T-helper 17 cell (primary cell): ENCODE results near the gene SPAG16. TPM values are rescaled to one million over a fixed set of nuclear protein-coding genes. Genes with fewer than 3 reads are reported as not detected.

Experiments
- ATAC-seq: fragments of 150-1000 bp; cut with Tn5 transposase; 2 replicates; pipeline ENCODE4 v1.10.0; 2021; ENCODE audit warnings: mild to moderate bottlenecking, moderate library complexity
- DNase-seq, 3 donors: peaks; one replicate each; pipeline versions ENCODE4 v3.0.0 to v3.0.0-alpha.2; 2020 to 2021
- H3K9me3 ChIP-seq: one replicate; pipeline ENCODE4 v1.7.0; 2013; ENCODE audit warnings: low read length, mild to moderate bottlenecking; ENCODE audit not compliant: control insufficient read depth, poor library complexity, severe bottlenecking
- H3K27ac Mint-ChIP-seq: one replicate; pipeline ENCODE4 v1.8.0; 2022; ENCODE audit warnings: mild to moderate bottlenecking, moderate library complexity, mixed read lengths
- H3K27me3 Mint-ChIP-seq: one replicate; pipeline ENCODE4 v1.8.0; 2022; ENCODE audit warnings: mixed read lengths
- H3K36me3 Mint-ChIP-seq: one replicate; pipeline ENCODE4 v1.8.0; 2022; ENCODE audit warnings: low read depth, mixed read lengths
- H3K4me1 Mint-ChIP-seq: one replicate; pipeline ENCODE4 v1.8.0; 2022; ENCODE audit warnings: mild to moderate bottlenecking, mixed read lengths
- H3K4me3 Mint-ChIP-seq: one replicate; pipeline ENCODE4 v1.8.0; 2022; ENCODE audit warnings: mild to moderate bottlenecking, moderate library complexity, mixed read lengths
- total RNA-seq, 4 donors: library from RNA in 2 of 4; stranded (reverse) in 2 of 4; gene quantifications; one replicate each; pipeline ENCODE4 v1.2.3 and lab custom pipeline; 2022 to 2026

The SPAG16 gene
- total RNA-seq, 2 donors from 2014 or later = 4.1 to 5.1 TPM

DNA sequence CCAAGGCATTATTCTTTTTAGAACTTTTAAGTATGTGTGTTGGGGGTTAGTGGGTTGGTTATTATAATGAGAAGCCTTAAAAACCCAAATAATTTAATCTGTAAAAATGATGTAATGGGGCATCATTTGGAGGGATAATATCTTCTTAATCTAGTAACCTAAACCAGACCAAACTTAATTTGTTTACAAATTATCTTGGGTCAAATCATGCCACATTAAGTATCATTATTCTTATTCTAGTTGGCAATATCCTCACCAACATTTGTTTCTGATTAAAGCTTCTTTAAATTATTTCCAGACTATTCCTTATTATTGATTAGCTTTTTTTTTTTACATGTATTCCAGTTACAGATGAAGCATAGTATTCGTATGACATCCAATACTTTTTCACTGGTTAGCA is 1041.1 kb downstream of the SPAG16 start:
- ATAC-seq (no peak), DNase-seq (no peak)
- no peak overlapping the region for H3K4me3 Mint-ChIP-seq
- H3K27ac Mint-ChIP-seq = no peak overlapping the region
- H3K27me3 Mint-ChIP-seq = no peaks in the 10 kb centered on the region
- no peaks in the 10 kb centered on the region for H3K36me3 Mint-ChIP-seq
- H3K9me3 ChIP-seq = no peaks in the 10 kb centered on the region
- no peaks in the 10 kb centered on the region for H3K4me1 Mint-ChIP-seq

DNA sequence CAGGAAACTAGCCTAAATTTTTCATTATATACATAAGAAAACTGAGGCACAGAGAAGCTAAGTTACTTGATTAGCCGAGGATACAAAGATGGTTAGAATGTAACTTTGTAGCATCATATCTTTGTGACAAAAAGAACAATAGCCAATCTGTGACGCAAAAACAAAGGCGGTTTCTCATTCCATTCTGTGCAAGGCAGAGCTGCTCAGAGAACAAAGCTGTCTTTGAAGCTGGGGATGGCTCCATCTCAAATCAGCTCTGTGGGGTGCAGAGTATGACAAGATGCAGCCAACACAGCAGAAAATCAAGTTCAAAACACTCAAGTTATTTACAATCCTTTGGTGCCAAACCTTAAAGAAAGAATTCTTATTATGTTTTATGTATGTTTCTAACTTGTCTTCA is 1044.7 kb downstream of the SPAG16 start:
- H3K4me1 Mint-ChIP-seq = no peaks in the 10 kb centered on the region

DNA sequence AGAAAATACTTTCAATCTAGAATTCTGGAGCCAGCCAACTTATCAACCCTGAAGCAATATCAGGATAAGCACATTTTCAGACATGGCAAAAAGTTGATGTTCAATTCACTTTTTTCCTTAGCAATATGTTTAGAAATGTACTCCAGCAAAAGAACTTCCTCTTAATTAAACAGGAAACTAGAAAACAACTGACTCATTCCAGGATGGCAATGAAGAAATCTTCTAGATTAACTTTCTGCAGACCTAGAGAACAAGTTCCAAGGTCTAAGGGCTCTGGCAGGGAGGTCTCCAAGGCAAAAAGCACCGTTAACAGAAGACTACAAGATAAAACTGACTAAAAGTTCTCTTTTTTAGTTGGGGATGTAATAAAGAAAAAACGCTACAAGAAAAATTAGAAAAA is 1057.4 kb downstream of the SPAG16 start:
- Mint-ChIP-seq H3K4me1 (no peaks in the 10 kb centered on the region), H3K4me3 (no peak overlapping the region), H3K27ac (no peak overlapping the region), H3K36me3 (no peaks in the 10 kb centered on the region), H3K27me3 (no peaks in the 10 kb centered on the region)
- DNase-seq (no peak), ATAC-seq (no peak)
- no peaks in the 10 kb centered on the region for H3K9me3 ChIP-seq

More for the DNA sequence above, 1044.7 kb downstream of the SPAG16 start:
- Mint-ChIP-seq H3K27ac (no peak overlapping the region), H3K4me3 (no peak overlapping the region), H3K36me3 (no peaks in the 10 kb centered on the region), H3K27me3 (no peaks in the 10 kb centered on the region)
- DNase-seq (no peak), ATAC-seq (no peak)
- H3K9me3 ChIP-seq = no peaks in the 10 kb centered on the region

DNA sequence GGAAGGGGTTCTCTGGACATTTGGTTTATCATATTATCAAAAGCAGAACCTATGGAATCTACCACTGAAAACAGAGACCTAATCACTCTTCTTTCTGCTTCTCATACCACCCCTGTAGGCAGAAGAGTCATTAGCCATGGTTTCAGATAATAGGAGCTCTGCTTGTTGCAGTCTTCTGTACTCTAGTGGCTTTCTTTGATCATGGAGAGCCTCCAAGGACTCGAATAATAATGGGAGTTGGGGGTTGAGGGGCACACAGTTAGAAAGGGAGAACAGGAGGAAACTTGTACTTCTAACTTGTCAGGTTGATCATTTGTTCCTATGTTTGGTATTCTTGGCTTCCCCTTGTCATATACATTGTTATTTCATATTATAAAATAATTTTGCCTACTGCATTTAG is 1074.2 kb downstream of the SPAG16 start:
- H3K9me3 ChIP-seq = no peaks in the 10 kb centered on the region
- Mint-ChIP-seq H3K4me1 (no peaks in the 10 kb centered on the region), H3K36me3 (no peaks in the 10 kb centered on the region), H3K4me3 (no peak overlapping the region), H3K27ac (no peak overlapping the region), H3K27me3 (no peaks in the 10 kb centered on the region)
- DNase-seq (no peak), ATAC-seq (no peak)

DNA sequence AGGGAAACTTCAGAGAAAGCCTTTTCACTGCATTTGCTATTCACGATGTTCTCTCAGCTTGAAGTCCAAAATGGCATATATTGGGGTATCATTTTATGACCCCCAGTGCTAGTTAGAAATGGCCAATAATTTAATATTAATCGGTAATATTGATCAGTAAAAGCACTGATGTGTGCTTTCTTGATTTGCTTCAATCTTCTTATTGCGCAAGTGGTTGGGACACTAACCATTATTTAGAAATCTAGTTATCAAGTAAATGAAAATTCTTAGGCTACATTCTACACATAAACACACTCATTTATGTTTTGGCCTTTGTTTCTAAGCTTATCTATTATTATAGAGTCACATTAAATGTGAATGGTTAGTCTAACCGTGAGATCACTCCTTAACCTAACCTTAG is 1076.9 kb downstream of the SPAG16 start:
- no peak overlapping the region for H3K27ac Mint-ChIP-seq
- H3K4me3 Mint-ChIP-seq = no peak overlapping the region
- DNase-seq = no peak
- ATAC-seq = no peak
- H3K36me3 Mint-ChIP-seq = no peaks in the 10 kb centered on the region
- H3K4me1 Mint-ChIP-seq = no peaks in the 10 kb centered on the region
- no peaks in the 10 kb centered on the region for H3K9me3 ChIP-seq
- no peaks in the 10 kb centered on the region for H3K27me3 Mint-ChIP-seq

DNA sequence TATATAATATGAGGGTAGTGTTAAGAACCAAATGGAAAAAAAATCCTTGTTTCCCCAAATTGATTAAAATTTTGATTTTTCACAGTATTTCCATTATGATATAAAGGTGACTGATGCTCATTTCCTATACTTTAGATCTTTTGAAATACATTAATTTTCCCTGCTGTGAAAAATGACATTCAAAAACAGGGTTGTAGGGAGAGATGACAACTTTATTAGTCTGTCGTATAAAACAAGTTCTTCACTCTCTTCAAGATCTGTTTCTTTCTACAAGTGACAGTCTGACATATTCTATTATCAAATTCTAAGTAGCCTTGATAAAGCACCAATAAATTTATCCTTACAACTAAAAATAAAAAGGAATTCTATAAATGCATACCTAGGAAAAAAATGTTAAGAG is 1081.3 kb downstream of the SPAG16 start:
- Mint-ChIP-seq H3K4me3 (no peak overlapping the region), H3K4me1 (no peaks in the 10 kb centered on the region), H3K27ac (no peak overlapping the region), H3K27me3 (no peaks in the 10 kb centered on the region), H3K36me3 (no peaks in the 10 kb centered on the region)
- DNase-seq (no peak), ATAC-seq (no peak)
- H3K9me3 ChIP-seq = no peaks in the 10 kb centered on the region

DNA sequence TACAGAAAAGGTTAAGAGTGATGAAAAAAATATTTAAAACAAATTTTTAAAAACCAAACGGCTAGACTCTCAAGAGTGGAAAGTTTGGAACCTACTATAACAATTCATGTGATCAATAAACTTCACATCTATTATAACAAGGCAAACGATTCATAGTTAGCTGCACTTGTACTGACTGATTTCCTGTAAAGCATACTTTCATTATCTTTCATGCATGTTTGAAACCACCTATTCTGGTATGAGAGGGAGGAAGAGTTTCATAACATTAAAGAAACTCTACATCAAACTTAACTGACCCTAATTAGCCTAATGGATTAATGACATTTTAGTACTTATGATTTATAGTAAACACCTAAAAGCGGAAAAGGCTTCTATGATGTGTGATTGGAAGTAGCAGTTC is 1082.9 kb downstream of the SPAG16 start:
- ATAC-seq = no peak
- H3K4me3 Mint-ChIP-seq = no peak overlapping the region
- no peak overlapping the region for H3K27ac Mint-ChIP-seq
- no peaks in the 10 kb centered on the region for H3K9me3 ChIP-seq
- H3K36me3 Mint-ChIP-seq = no peaks in the 10 kb centered on the region
- no peaks in the 10 kb centered on the region for H3K4me1 Mint-ChIP-seq
- H3K27me3 Mint-ChIP-seq = no peaks in the 10 kb centered on the region
- no peak for DNase-seq

DNA sequence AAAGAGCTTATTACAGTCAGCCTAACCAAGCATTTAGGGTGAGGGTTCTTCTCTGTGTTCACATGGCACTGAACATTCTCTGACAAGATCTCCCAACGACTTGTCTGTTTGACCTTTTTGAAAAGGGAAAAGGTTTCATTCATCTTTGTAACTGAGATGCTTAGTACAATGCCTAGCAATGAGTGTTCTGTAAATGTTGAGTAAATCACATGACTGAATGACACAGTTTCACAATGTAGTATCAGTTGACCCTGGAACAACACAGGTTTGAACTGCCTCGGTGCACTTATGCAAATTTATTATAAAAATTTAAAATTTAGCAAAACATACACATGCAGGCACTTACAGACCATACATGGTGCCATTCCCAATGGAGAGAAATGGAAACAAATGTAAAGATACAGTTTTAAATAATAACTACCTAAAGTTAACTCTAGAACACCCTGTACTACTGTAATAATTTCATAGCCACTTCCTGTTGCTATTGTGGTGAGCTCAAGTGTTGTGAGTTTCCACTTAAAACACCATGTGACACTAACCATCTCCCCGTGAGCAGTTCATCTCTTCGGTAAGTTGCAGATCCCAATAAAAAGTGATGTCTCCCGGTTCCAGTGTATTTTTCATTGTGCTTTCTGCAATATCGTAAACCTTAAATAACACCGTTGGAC is 1092.5 kb downstream of the SPAG16 start:
- no peaks in the 10 kb centered on the region for H3K9me3 ChIP-seq
- no peaks in the 10 kb centered on the region for H3K27me3 Mint-ChIP-seq
- no peak overlapping the region for H3K4me3 Mint-ChIP-seq
- DNase-seq (no peak), ATAC-seq (no peak)
- H3K36me3 Mint-ChIP-seq = no peaks in the 10 kb centered on the region
- H3K4me1 Mint-ChIP-seq = no peaks in the 10 kb centered on the region
- H3K27ac Mint-ChIP-seq = no peak overlapping the region

DNA sequence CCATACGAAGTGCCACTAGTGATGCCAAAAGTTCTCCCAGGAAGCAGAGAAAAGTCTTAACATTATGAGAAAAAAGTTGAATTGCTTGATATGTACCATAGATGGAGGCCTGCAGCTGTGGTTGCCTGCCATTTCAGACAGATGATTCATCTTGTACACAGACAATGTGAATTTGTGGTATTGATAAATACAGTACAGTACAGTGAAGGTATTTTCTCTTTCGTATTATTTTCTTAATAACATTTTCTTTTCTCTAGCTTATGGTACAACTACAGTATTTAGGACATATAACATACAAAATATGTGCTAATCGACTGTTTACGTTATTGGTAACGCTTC is 1093.0 kb downstream of the SPAG16 start:
- Mint-ChIP-seq H3K4me3 (no peak overlapping the region), H3K27me3 (no peaks in the 10 kb centered on the region), H3K36me3 (no peaks in the 10 kb centered on the region), H3K27ac (no peak overlapping the region), H3K4me1 (no peaks in the 10 kb centered on the region)
- H3K9me3 ChIP-seq = no peaks in the 10 kb centered on the region
- DNase-seq (no peak), ATAC-seq (no peak)

DNA sequence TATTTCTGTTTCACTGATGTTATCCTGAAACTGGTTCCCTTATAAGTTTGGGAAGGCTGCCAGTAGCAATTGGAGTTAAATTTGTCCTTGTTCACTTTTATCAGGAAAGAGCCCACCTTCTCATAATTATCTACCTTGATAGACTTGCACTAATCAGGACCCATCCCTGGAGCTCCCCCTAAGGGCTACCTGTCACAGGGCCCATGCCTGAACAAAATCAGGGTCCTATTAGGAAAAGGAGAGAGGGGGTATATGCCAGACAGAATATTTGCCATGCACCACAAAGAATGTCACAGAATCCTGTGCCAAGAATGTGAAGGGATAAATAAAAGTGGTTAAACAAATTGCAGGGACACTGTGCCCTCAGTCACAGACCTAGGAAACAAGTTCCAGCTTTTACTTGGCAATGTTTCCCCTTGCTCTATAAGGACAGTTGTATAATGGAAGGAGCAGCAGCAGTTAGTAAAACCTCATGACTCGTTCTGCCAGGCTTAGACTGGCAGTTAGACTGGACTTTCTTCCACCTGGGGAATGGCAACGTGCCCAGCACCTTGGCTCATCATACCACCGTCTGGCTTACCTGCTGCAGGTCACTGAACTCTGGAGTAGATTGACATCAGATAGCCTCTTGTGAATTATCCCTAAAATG is 1094.3 kb downstream of the SPAG16 start:
- ATAC-seq = no peak
- DNase-seq = no peak
- Mint-ChIP-seq H3K27ac (no peak overlapping the region), H3K4me3 (no peak overlapping the region), H3K4me1 (no peaks in the 10 kb centered on the region), H3K27me3 (no peaks in the 10 kb centered on the region), H3K36me3 (no peaks in the 10 kb centered on the region)
- H3K9me3 ChIP-seq = no peaks in the 10 kb centered on the region

DNA sequence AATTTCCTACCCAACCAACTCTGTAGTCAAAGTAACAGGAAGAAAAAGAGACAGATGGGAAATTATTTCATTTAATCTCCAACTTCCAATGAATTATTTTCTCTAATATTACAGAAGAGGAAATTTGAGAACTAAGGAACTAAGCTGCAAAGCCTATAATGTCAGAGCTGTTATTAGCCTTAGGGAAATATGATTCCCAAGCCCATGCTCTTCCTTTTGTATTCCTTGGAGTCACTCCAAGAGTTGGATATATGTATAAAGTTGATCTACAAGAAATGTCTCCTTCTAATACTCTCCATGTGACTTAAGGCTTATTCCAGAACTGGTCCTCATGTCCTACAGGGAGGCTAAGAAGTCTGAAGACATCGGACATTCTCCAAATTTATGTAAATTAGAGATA is 1095.0 kb downstream of the SPAG16 start:
- ATAC-seq (no peak), DNase-seq (no peak)
- H3K36me3 Mint-ChIP-seq = no peaks in the 10 kb centered on the region
- no peaks in the 10 kb centered on the region for H3K4me1 Mint-ChIP-seq
- H3K9me3 ChIP-seq = no peaks in the 10 kb centered on the region
- H3K27me3 Mint-ChIP-seq = no peaks in the 10 kb centered on the region
- no peak overlapping the region for H3K4me3 Mint-ChIP-seq
- no peak overlapping the region for H3K27ac Mint-ChIP-seq

DNA sequence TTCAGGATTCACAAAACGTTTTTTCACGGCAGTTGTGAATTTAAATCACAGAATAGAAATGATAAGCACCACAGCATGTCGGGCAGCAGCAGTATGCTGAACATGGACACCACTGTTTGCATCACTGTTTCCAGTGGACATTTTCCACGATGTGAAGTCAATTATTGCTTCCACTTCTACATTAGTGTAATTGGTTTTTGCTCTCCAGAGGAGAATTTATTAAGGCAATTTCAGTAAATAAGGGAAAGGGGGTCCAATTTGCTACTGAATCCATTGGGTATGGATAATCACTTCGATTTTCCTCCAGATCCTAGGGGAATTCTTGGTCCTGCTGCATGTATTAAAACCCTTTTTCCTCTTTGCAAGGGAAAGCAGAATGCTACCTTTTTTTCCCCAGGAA is 1096.4 kb downstream of the SPAG16 start:
- no peaks in the 10 kb centered on the region for H3K4me1 Mint-ChIP-seq
- H3K9me3 ChIP-seq = no peaks in the 10 kb centered on the region
- DNase-seq (no peak), ATAC-seq (no peak)
- no peak overlapping the region for H3K27ac Mint-ChIP-seq
- H3K4me3 Mint-ChIP-seq = no peak overlapping the region
- no peaks in the 10 kb centered on the region for H3K36me3 Mint-ChIP-seq
- no peaks in the 10 kb centered on the region for H3K27me3 Mint-ChIP-seq

DNA sequence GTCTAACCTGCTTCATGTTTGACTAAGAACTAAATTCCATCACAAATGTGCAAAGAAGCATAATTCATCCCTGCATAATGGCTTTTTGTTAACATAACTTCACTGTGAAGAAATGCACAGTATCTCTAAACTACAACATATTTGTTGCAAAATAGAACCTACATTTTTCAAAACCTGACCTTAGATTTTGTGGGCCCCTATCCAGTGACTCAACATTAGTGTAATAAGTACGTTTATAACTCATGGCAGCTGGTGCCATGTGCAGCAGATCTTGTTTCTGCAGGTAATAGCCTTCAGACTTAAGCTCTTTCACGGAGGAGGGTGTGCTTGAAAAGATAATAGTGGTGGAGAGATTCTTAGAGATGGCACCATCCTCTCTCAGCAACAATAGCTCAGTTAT is 1098.0 kb downstream of the SPAG16 start:
- no peak for DNase-seq
- Mint-ChIP-seq H3K4me3 (no peak overlapping the region), H3K27ac (no peak overlapping the region), H3K4me1 (no peaks in the 10 kb centered on the region), H3K27me3 (no peaks in the 10 kb centered on the region), H3K36me3 (no peaks in the 10 kb centered on the region)
- no peak for ATAC-seq
- no peaks in the 10 kb centered on the region for H3K9me3 ChIP-seq

DNA sequence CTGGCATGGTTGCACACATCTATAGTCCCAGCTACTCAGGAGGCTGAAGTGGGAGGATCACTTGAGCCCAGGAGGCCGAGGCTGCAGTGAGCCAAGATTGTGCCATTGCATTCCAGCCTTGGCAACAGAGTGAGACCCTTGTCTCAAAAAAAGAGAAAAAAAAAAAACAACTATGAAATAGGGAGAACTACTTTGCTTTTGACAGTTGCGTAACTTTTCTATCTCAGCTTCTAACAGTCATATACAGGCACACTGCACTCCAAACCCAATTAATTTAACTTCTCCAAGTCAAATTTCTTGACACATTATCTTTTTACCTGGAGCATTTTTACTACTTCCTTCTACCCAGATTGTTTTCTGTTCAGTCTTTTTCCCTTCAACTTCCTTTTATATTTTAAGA is 1102.5 kb downstream of the SPAG16 start:
- Mint-ChIP-seq H3K27me3 (no peaks in the 10 kb centered on the region), H3K27ac (no peak overlapping the region), H3K36me3 (no peaks in the 10 kb centered on the region), H3K4me3 (no peak overlapping the region), H3K4me1 (no peaks in the 10 kb centered on the region)
- DNase-seq (no peak), ATAC-seq (no peak)
- H3K9me3 ChIP-seq = no peaks in the 10 kb centered on the region
